Measurements from ENCODE around the gene HOXD12. TPM values are rescaled to one million over a fixed set of nuclear protein-coding genes. Genes with fewer than 3 reads are reported as not detected.

The HOXD12 gene
- total RNA-seq, 4 donors from 2014 or later, result not detected

- TF ChIP-seq CTCF (IDR thresholded peaks at IDR 0.05; ENCODE audit: low read depth), result no peak
Observed at GRCh38 chr2:176136374-176137251, 37.0 kb downstream of the HOXD12 start.

- no peak for TF ChIP-seq CTCF (IDR thresholded peaks at IDR 0.05; ENCODE audit: low read depth)
Observed at GRCh38 chr2:176137252-176137580, 37.6 kb downstream of the HOXD12 start.

GRCh38 chr2:176137906-176138305 lies 38.3 kb downstream of the HOXD12 start:
- no peak for TF ChIP-seq CTCF (IDR thresholded peaks at IDR 0.05; ENCODE audit: low read depth)

GRCh38 chr2:176138526-176138922 lies 38.9 kb downstream of the HOXD12 start:
- no peak for TF ChIP-seq CTCF (IDR thresholded peaks at IDR 0.05; ENCODE audit: low read depth)

GRCh38 chr2:176138923-176139660 lies 39.5 kb downstream of the HOXD12 start:
- no peak for TF ChIP-seq CTCF (IDR thresholded peaks at IDR 0.05; ENCODE audit: low read depth)

- TF ChIP-seq CTCF (IDR thresholded peaks at IDR 0.05; ENCODE audit: low read depth), result no peak
Observed at GRCh38 chr2:176139661-176140512, 40.3 kb downstream of the HOXD12 start.

Measured in subcutaneous adipose tissue (tissue), 4 donors.